ENCODE results near the gene MAEL. TPM values are rescaled to one million over a fixed set of nuclear protein-coding genes. Genes with fewer than 3 reads are reported as not detected.

Gene MAEL
- total and polyA plus RNA-seq, 4 donors: 0.03 to 0.06 TPM; not detected in 2

DNA sequence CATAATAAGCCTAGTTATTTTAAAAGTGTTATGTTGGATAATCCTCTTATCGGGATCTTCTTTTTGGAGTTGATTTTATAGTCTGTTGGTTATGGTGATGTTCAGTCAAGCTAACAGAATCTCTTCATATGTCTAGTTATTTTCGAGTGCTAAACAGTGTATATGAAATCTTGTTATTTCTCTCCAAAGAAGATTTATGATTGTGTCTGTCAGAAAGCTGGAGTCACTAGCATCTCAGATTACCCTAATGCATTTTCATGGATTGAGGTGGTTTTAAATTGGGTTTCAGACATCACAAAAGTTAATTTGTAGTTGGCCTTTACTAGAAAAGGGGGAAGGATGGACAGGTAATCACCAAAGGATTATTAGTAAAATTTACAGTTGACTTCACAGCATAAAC lies 13.3 kb downstream of the MAEL start:
- Histone ChIP-seq H3K4me3 (no peak overlapping the region), H3K9ac (ENCODE audit: insufficient read depth in 1 of 2, low read length in 2 of 2) (no peak overlapping the region), H3K9me3 (ENCODE audit: control insufficient read depth in 4 of 4, insufficient read depth in 3 of 4, low read length in 3 of 4) (no peaks in the 10 kb centered on the region), H3K4me1 (ENCODE audit: control insufficient read depth in 5 of 5, insufficient read depth in 5 of 5, low read length in 5 of 5) (no peaks in the 10 kb centered on the region), H3K27me3 (ENCODE audit: control insufficient read depth in 3 of 3, insufficient read depth in 3 of 3, low read length in 2 of 3) (no peaks in the 10 kb centered on the region), H3K36me3 (ENCODE audit: control insufficient read depth in 4 of 4, insufficient read depth in 4 of 4, low read length in 4 of 4) (no peaks in the 10 kb centered on the region), H3K27ac (ENCODE audit: low read depth in 1 of 2, low read length in 1 of 2) (no peak overlapping the region)
- TF ChIP-seq, protein P1, sequence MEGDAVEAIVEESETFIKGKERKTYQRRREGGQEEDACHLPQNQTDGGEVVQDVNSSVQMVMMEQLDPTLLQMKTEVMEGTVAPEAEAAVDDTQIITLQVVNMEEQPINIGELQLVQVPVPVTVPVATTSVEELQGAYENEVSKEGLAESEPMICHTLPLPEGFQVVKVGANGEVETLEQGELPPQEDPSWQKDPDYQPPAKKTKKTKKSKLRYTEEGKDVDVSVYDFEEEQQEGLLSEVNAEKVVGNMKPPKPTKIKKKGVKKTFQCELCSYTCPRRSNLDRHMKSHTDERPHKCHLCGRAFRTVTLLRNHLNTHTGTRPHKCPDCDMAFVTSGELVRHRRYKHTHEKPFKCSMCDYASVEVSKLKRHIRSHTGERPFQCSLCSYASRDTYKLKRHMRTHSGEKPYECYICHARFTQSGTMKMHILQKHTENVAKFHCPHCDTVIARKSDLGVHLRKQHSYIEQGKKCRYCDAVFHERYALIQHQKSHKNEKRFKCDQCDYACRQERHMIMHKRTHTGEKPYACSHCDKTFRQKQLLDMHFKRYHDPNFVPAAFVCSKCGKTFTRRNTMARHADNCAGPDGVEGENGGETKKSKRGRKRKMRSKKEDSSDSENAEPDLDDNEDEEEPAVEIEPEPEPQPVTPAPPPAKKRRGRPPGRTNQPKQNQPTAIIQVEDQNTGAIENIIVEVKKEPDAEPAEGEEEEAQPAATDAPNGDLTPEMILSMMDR (IDR thresholded peaks at IDR 0.05; ENCODE audit: control extremely low read depth, extremely low read depth): no peak
- WGBS, 2 donors: 91 to 93% methylated on average over 2 of the region's 2 CpGs
- DNase-seq: no peak
- no peak for ATAC-seq (ENCODE audit: insufficient read depth, low FRiP score)

DNA sequence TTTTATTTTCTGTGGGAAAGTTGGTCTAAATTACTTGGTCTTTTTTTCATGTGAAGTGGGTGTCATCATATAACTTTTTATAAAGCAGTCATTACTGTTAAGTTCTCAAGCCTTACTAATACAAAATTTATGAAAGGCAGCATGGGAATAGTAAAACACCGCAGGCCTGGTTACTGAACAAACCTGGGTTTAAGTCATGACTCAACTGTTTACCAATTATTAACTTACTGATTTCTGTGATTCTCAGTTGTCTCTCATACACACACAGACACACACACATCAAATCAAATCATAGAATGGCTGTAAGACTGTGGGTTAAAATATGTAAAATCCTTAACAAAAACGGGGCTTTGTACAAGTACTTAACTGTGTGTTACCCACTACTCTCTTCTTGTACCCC lies 14.6 kb downstream of the MAEL start:
- no peak overlapping the region for H3K27ac ChIP-seq (ENCODE audit: low read depth in 1 of 2, low read length in 1 of 2)
- H3K36me3 ChIP-seq (ENCODE audit: control insufficient read depth in 4 of 4, insufficient read depth in 4 of 4, low read length in 4 of 4): no peaks in the 10 kb centered on the region

DNA sequence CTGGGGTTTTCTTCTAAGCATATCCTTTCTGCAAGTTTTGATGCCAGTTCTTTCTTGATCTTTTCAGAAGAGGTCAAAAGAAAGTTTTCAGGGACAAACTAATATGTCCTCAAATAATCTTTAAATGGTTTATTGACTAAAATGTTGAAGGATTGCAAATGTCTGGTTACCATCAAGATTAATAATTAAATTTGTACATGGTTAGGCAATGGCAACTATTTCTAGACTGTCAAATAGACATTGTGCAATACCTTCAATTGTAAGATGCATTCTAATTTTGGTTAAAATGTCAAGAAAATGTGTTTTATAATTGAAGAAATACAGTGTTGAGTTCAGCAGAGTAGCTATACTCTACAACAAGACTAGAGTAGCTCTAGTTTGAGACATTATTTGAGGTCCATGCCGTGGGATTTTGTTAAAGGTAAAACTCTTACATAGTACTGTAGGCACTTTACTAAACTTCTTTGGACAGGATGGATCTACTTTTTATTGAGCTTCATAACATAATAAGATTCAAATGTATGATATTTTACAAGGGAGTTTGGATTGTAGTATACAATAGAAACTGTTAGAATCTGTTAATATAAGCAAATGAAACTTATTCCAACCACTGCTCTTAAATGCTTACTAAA lies 22.6 kb downstream of the MAEL start:
- ATAC-seq (ENCODE audit: insufficient read depth, low FRiP score) (no peak), DNase-seq (no peak)
- Histone ChIP-seq H3K36me3 (ENCODE audit: control insufficient read depth in 4 of 4, insufficient read depth in 4 of 4, low read length in 4 of 4) (no peaks in the 10 kb centered on the region), H3K27me3 (ENCODE audit: control insufficient read depth in 3 of 3, insufficient read depth in 3 of 3, low read length in 2 of 3) (no peaks in the 10 kb centered on the region), H3K4me1 (ENCODE audit: control insufficient read depth in 5 of 5, insufficient read depth in 5 of 5, low read length in 5 of 5) (no peaks in the 10 kb centered on the region), H3K27ac (ENCODE audit: low read depth in 1 of 2, low read length in 1 of 2) (no peak overlapping the region), H3K9me3 (ENCODE audit: control insufficient read depth in 4 of 4, insufficient read depth in 3 of 4, low read length in 3 of 4) (no peaks in the 10 kb centered on the region), H3K4me3 (no peak overlapping the region), H3K9ac (ENCODE audit: insufficient read depth in 1 of 2, low read length in 2 of 2) (no peak overlapping the region)
- TF ChIP-seq, protein P1 (IDR thresholded peaks at IDR 0.05; ENCODE audit: control extremely low read depth, extremely low read depth): no peak
- WGBS, 2 donors: 88 to 93% methylated on average over 1 of the region's 1 CpG

More for the DNA sequence above, 14.6 kb downstream of the MAEL start:
- no peaks in the 10 kb centered on the region for H3K27me3 ChIP-seq (ENCODE audit: control insufficient read depth in 3 of 3, insufficient read depth in 3 of 3, low read length in 2 of 3)
- H3K4me3 ChIP-seq: no peak overlapping the region
- DNase-seq (no peak), ATAC-seq (ENCODE audit: insufficient read depth, low FRiP score) (no peak)
- no peaks in the 10 kb centered on the region for H3K9me3 ChIP-seq (ENCODE audit: control insufficient read depth in 4 of 4, insufficient read depth in 3 of 4, low read length in 3 of 4)
- no peak overlapping the region for H3K9ac ChIP-seq (ENCODE audit: insufficient read depth in 1 of 2, low read length in 2 of 2)
- TF ChIP-seq, protein P1 (IDR thresholded peaks at IDR 0.05; ENCODE audit: control extremely low read depth, extremely low read depth): no peak
- no peaks in the 10 kb centered on the region for H3K4me1 ChIP-seq (ENCODE audit: control insufficient read depth in 5 of 5, insufficient read depth in 5 of 5, low read length in 5 of 5)
- 75 to 88% methylated on average over 2 of the region's 2 CpGs for WGBS, 2 donors

DNA sequence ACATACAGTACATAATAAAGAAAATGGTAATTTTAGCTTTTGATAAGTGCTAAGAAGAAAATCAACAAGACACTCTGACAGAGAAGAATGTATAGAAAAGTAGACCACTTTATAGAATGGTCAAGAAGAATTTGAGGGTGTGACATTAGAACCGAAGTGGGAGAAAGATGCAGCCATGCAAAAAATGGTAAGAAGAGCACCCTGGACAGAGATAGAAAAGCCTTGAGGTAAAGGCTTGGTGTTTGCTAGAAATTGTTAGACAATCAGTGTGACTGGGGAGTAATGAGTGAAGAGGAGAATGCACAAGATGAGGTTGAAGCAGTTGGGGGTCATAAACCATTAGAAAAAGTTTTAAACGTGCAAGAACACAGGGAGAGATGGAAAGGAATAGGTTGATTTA lies 23.5 kb downstream of the MAEL start:
- DNase-seq (no peak), ATAC-seq (ENCODE audit: insufficient read depth, low FRiP score) (no peak)
- H3K9me3 ChIP-seq (ENCODE audit: control insufficient read depth in 4 of 4, insufficient read depth in 3 of 4, low read length in 3 of 4): no peaks in the 10 kb centered on the region
- H3K4me1 ChIP-seq (ENCODE audit: control insufficient read depth in 5 of 5, insufficient read depth in 5 of 5, low read length in 5 of 5): no peaks in the 10 kb centered on the region
- TF ChIP-seq, protein P1 (IDR thresholded peaks at IDR 0.05; ENCODE audit: control extremely low read depth, extremely low read depth): no peak
- H3K27me3 ChIP-seq (ENCODE audit: control insufficient read depth in 3 of 3, insufficient read depth in 3 of 3, low read length in 2 of 3): no peaks in the 10 kb centered on the region
- WGBS, 2 donors: 81 to 88% methylated on average over 2 of the region's 2 CpGs
- H3K9ac ChIP-seq (ENCODE audit: insufficient read depth in 1 of 2, low read length in 2 of 2): no peak overlapping the region
- H3K27ac ChIP-seq (ENCODE audit: low read depth in 1 of 2, low read length in 1 of 2): no peak overlapping the region
- no peaks in the 10 kb centered on the region for H3K36me3 ChIP-seq (ENCODE audit: control insufficient read depth in 4 of 4, insufficient read depth in 4 of 4, low read length in 4 of 4)
- H3K4me3 ChIP-seq: no peak overlapping the region
